HL-60 (cell line): ENCODE measurements around the gene MYEF2.

Experiments
- CTCF ChIP-seq: IDR thresholded peaks from one replicate; pipeline ENCODE4 v1.5.1; 2011; ENCODE audit warnings: low read length, control low read depth, inconsistent platforms; ENCODE audit not compliant: insufficient read depth
- REST ChIP-seq: IDR thresholded peaks from 2 replicates; pipeline ENCODE4 v1.6.1; 2012; ENCODE audit warnings: low read depth; ENCODE audit not compliant: insufficient replicate concordance

GRCh38 chr15:48145923-48146322 lies 32.2 kb downstream of the MYEF2 start:
- no peak for TF ChIP-seq CTCF
- no peak for TF ChIP-seq REST
